Loucy (cell line): ENCODE measurements around the gene TOLLIP.

Experiments used
- H2AFZ ChIP-seq: fragments of 200-600 bp; sonication (generic); 2 replicates; pipeline ENCODE4 v1.6.0; 2016; ENCODE audit warnings: antibody characterized with exemption, mild to moderate bottlenecking, low read length, moderate library complexity
- H3F3A ChIP-seq: fragments of 200-600 bp; 2 replicates; pipeline ENCODE4 v1.6.0; 2016; ENCODE audit warnings: antibody characterized with exemption, low read depth, mild to moderate bottlenecking
- H3K27me3 ChIP-seq: fragments of 200-600 bp; sonication (generic); 2 replicates; pipeline ENCODE4 v1.6.1; 2014; ENCODE audit warnings: low read length, mild to moderate bottlenecking; ENCODE audit not compliant: insufficient read depth, poor library complexity, severe bottlenecking
- H3K36me3 ChIP-seq: fragments of 200-600 bp; sonication (generic); 2 replicates; pipeline ENCODE4 v1.6.1; 2016; ENCODE audit warnings: low read length; ENCODE audit not compliant: insufficient read depth
- H3K4me1 ChIP-seq: fragments of 200-600 bp; sonication (generic); 2 replicates; pipeline ENCODE4 v1.5.1; 2014; ENCODE audit warnings: low read length, mild to moderate bottlenecking; ENCODE audit not compliant: insufficient read depth, poor library complexity, severe bottlenecking
- H3K4me2 ChIP-seq: fragments of 200-600 bp; sonication (generic); 2 replicates; pipeline ENCODE4 v1.6.0; 2014; ENCODE audit warnings: antibody characterized with exemption, low read length, low read depth, mild to moderate bottlenecking; ENCODE audit not compliant: poor library complexity, severe bottlenecking
- H3K4me3 ChIP-seq: fragments of 200-600 bp; sonication (generic); 2 replicates; pipeline ENCODE4 v1.5.1; 2014; ENCODE audit warnings: low read length, mild to moderate bottlenecking, mixed read lengths; ENCODE audit not compliant: poor library complexity, severe bottlenecking
- H3K79me2 ChIP-seq: fragments of 200-600 bp; sonication (generic); 2 replicates; pipeline ENCODE4 v1.6.1; 2014; ENCODE audit warnings: low read length; ENCODE audit not compliant: insufficient read depth
- H3K9ac ChIP-seq: fragments of 200-600 bp; sonication (generic); 2 replicates; pipeline ENCODE4 v1.6.0; 2014; ENCODE audit warnings: mild to moderate bottlenecking, low read depth, low read length, moderate library complexity; ENCODE audit not compliant: poor library complexity, severe bottlenecking
- H3K9me2 ChIP-seq: fragments of 200-600 bp; sonication (generic); replicated peaks from 2 replicates; pipeline ENCODE4 v1.6.1; 2016; ENCODE audit warnings: low read depth, low read length, mixed read lengths
- H3K9me3 ChIP-seq: fragments of 200-600 bp; sonication (generic); 2 replicates; pipeline ENCODE4 v1.6.1; 2014; ENCODE audit warnings: mild to moderate bottlenecking, antibody characterized with exemption, low read length, low read depth; ENCODE audit not compliant: insufficient read depth
- H4K20me1 ChIP-seq: fragments of 200-600 bp; sonication (generic); 2 replicates; pipeline ENCODE4 v1.6.0; 2014; ENCODE audit warnings: antibody characterized with exemption, low read length, mild to moderate bottlenecking; ENCODE audit not compliant: insufficient read depth, poor library complexity, severe bottlenecking
- EZH2phosphoT487 ChIP-seq: fragments of 200-600 bp; IDR thresholded peaks from 2 replicates; pipeline ENCODE4 v1.6.1; 2018; ENCODE audit warnings: antibody characterized with exemption, mild to moderate bottlenecking, moderate library complexity, borderline replicate concordance
- TF ChIP-seq, protein P1 (sequence below): fragments of 200-600 bp; sonication (generic); conservative IDR thresholded peaks from 2 replicates; pipeline ENCODE4 v1.5.1; 2014; ENCODE audit warnings: mild to moderate bottlenecking, antibody characterized with exemption, low read length

Gene TOLLIP

GRCh38 chr11:1317993-1318392 lies 8.6 kb upstream of the TOLLIP start:
- no peaks in the 10 kb centered on the region for H3K79me2 ChIP-seq
- H3K4me1 ChIP-seq = no peaks in the 10 kb centered on the region
- H3K9me3 ChIP-seq = peaks cover 5% of the 10 kb centered on the region; the same call in 1 of the 2 replicates
- H4K20me1 ChIP-seq = no peaks in the 10 kb centered on the region
- H3K36me3 ChIP-seq = no peaks in the 10 kb centered on the region
- no peak overlapping the region for H3K4me2 ChIP-seq
- H3K9ac ChIP-seq = no peak overlapping the region
- no peak overlapping the region for H3K4me3 ChIP-seq
- H3F3A ChIP-seq = no peaks in the 10 kb centered on the region
- no peaks in the 10 kb centered on the region for H3K27me3 ChIP-seq
- TF ChIP-seq EZH2phosphoT487 = no peak
- TF ChIP-seq, protein P1, sequence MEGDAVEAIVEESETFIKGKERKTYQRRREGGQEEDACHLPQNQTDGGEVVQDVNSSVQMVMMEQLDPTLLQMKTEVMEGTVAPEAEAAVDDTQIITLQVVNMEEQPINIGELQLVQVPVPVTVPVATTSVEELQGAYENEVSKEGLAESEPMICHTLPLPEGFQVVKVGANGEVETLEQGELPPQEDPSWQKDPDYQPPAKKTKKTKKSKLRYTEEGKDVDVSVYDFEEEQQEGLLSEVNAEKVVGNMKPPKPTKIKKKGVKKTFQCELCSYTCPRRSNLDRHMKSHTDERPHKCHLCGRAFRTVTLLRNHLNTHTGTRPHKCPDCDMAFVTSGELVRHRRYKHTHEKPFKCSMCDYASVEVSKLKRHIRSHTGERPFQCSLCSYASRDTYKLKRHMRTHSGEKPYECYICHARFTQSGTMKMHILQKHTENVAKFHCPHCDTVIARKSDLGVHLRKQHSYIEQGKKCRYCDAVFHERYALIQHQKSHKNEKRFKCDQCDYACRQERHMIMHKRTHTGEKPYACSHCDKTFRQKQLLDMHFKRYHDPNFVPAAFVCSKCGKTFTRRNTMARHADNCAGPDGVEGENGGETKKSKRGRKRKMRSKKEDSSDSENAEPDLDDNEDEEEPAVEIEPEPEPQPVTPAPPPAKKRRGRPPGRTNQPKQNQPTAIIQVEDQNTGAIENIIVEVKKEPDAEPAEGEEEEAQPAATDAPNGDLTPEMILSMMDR = no peak
- no peaks in the 10 kb centered on the region for H3K9me2 ChIP-seq
- H2AFZ ChIP-seq = no peak overlapping the region

- H3K9ac ChIP-seq = no peak overlapping the region
- H3K4me2 ChIP-seq = no peak overlapping the region
- peaks cover 5% of the 10 kb centered on the region; the same call in 1 of the 2 replicates for H3K9me3 ChIP-seq
- no peaks in the 10 kb centered on the region for H3K36me3 ChIP-seq
- no peaks in the 10 kb centered on the region for H3K27me3 ChIP-seq
- H3F3A ChIP-seq = no peaks in the 10 kb centered on the region
- H2AFZ ChIP-seq = no peak overlapping the region
- H4K20me1 ChIP-seq = no peaks in the 10 kb centered on the region
- no peaks in the 10 kb centered on the region for H3K4me1 ChIP-seq
- H3K9me2 ChIP-seq = no peaks in the 10 kb centered on the region
- H3K79me2 ChIP-seq = no peaks in the 10 kb centered on the region
- TF ChIP-seq EZH2phosphoT487 = no peak
- TF ChIP-seq, protein P1 = no peak
- H3K4me3 ChIP-seq = no peak overlapping the region
Observed at GRCh38 chr11:1317432-1317831, 8.0 kb upstream of the TOLLIP start.

DNA sequence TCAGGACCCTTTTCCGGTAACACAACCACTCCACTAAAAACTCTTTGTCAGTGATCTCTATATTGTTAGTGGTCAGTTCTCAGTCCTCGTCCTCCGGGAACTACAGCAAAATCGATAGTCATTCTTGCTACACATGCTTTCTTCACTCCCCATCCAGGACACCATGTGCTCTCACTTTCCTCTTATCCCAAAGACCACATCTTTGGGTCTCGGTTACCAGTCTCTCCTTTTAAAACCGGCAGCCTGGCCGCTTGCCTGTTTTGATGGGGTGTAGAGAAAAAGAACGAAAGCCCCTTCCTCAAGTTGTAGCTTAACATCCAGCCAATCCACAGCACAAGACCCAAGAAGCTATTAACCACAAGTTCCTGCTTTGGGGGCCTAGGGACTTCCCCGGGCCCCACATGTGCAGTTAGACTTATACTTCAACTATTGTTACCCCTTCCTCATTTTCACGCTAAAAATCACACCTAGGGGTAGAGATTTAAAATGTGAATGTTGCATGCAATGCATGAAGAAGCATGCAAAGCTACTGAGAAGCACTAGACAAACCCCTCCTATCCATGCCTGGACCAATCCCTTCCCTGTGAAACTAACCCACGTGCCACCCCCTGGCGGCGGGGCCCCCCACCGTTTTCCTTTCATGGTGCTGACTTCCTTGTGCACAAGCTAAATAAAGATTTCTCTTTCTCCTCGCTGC lies 1.5 kb upstream of the TOLLIP start:
- H3K4me2 ChIP-seq = peak overlapping the region; percentile 90

More for the DNA sequence above, 1.5 kb upstream of the TOLLIP start:
- Histone ChIP-seq H3F3A (no peaks in the 10 kb centered on the region; the same call in 1 of the 2 replicates), H2AFZ (peak overlapping the region; percentile 93), H4K20me1 (peaks cover 23% of the 10 kb centered on the region), H3K9me2 (no peaks in the 10 kb centered on the region), H3K9me3 (no peaks in the 10 kb centered on the region), H3K9ac (peak overlapping the region; percentile 92), H3K4me1 (peaks cover 35% of the 10 kb centered on the region), H3K36me3 (no peaks in the 10 kb centered on the region), H3K27me3 (no peaks in the 10 kb centered on the region), H3K79me2 (peaks cover 44% of the 10 kb centered on the region), H3K4me3 (peak overlapping the region; percentile 87)
- no peak for TF ChIP-seq EZH2phosphoT487
- TF ChIP-seq, protein P1 = no peak
